GM12874 (cell line): ENCODE data around the gene IL36G.

Experiments
- CTCF ChIP-seq: IDR thresholded peaks from 2 replicates; pipeline ENCODE4 v1.5.1; 2011; ENCODE audit warnings: low read depth, mild to moderate bottlenecking, control low read depth, low read length, moderate library complexity; ENCODE audit not compliant: insufficient read depth

IL36G gene

GRCh38 chr2:112977559-112978056, at the start of gene IL36G:
Gene IL36G, plus strand, starts transcription at chr2:112978006. Its CDS starts 633 bp downstream, at chr2:112978639.
- TF ChIP-seq CTCF: no peak

- TF ChIP-seq CTCF: no peak
Observed at GRCh38 chr2:112933261-112933660, 44.5 kb upstream of the IL36G start.

GRCh38 chr2:112936927-112937232, 40.9 kb upstream of the IL36G start:
- TF ChIP-seq CTCF: no peak

- TF ChIP-seq CTCF: no peak
Observed at GRCh38 chr2:112938904-112939303, 38.9 kb upstream of the IL36G start.

- TF ChIP-seq CTCF: no peak
Observed at GRCh38 chr2:112939425-112939824, 38.4 kb upstream of the IL36G start.

- no peak for TF ChIP-seq CTCF
Observed at GRCh38 chr2:112940859-112941625, 36.8 kb upstream of the IL36G start.

GRCh38 chr2:112941753-112942653, 35.8 kb upstream of the IL36G start:
- peak; percentile 96 for TF ChIP-seq CTCF
